Measurements from ENCODE around the gene IFNB1. TPM values are rescaled to one million over a fixed set of nuclear protein-coding genes. Genes with fewer than 3 reads are reported as not detected.

Gene IFNB1
- total and polyA plus RNA-seq, 2 of the 4 experiments (the other 2 are of a cell fraction) = not detected

DNA sequence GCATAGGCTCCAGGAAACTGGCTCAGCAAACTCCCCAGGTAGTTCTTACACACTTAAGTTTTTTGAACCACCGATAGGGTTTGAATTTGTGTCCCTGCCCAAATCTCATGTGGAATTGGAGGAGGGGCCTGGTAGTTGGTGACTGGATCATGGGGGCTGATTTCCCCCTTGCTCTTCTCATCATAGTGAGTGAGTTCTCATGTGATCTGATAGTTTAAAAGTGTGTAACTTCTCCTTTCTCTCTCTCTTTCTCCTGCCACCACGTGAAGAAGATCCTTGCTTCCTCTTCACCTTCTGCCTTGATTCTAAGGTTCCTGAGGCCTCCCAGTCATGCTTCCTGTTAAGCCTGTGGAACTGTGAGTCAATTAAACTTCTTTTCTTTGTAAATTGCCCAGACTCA, 23.9 kb downstream of the IFNB1 start:
- CTCF ChIA-PET = no interaction called here
- H3K27me3 ChIP-seq (ENCODE audit: control insufficient read depth, insufficient read depth, low read length) = 0 out of 2 replicates have a peak, but pooled peaks cover under 1% of the 10 kb centered on the region
- in situ Hi-C loops (cut with MboI; ENCODE audit: low sequenced_read_pairs) (no loop called here), dilution Hi-C loops (cut with HindIII; ENCODE audit: low sequenced_read_pairs, unreplicated experiment) (no loop called here), intact Hi-C loops (cut with micrococcal nuclease) (no loop called here)
- H3K9me3 ChIP-seq (ENCODE audit: control insufficient read depth, insufficient read depth, low read length) = no peaks in the 10 kb centered on the region
- H2BK20ac ChIP-seq (ENCODE audit: low read depth, low read length) = no peak overlapping the region
- H3K27ac ChIP-seq (ENCODE audit: insufficient read depth, low read length) = no peak overlapping the region
- no peak overlapping the region for H4K8ac ChIP-seq (ENCODE audit: low read depth in 2 of 2, low read length in 2 of 2)
- H3K4me1 ChIP-seq (ENCODE audit: control insufficient read depth, insufficient read depth, low read length) = no peaks in the 10 kb centered on the region
- no peak overlapping the region for H3K4me3 ChIP-seq (ENCODE audit: insufficient read depth, low read depth, low read length)
- H4K5ac ChIP-seq (ENCODE audit: low read depth, low read length) = no peak overlapping the region
- no peak overlapping the region for H3K18ac ChIP-seq (ENCODE audit: low read depth, low read length)
- H3K9me1 ChIP-seq (ENCODE audit: insufficient read depth, low read length) = no peaks in the 10 kb centered on the region
- no CpG with 5 or more reads among the region's 2 CpGs for WGBS, 2 experiments (ENCODE audit: extremely low coverage in 2 of 2, insufficient read length in 1 of 2)
- no peaks in the 10 kb centered on the region for H4K20me1 ChIP-seq (ENCODE audit: insufficient read depth, low read length)
- no peak overlapping the region for H2AK9ac ChIP-seq (replicated peaks; ENCODE audit: low read depth, low read length, poor library complexity)
- H3K23ac ChIP-seq (ENCODE audit: low read depth, low read length) = no peak overlapping the region
- H3K36me3 ChIP-seq (ENCODE audit: control insufficient read depth, insufficient read depth, low read length) = no peaks in the 10 kb centered on the region
- H3K79me1 ChIP-seq (ENCODE audit: low read depth in 1 of 2, low read length in 2 of 2) = no peaks in the 10 kb centered on the region
- H3K4me2 ChIP-seq (ENCODE audit: low read depth, low read length) = no peak overlapping the region
- no peak overlapping the region for H2AK5ac ChIP-seq (ENCODE audit: low read depth, low read length)
- H2BK120ac ChIP-seq (ENCODE audit: low read depth, low read length) = no peak overlapping the region
- no peak overlapping the region for H2AFZ ChIP-seq (replicated peaks; ENCODE audit: low read length, poor library complexity)
- no peak overlapping the region for H3K14ac ChIP-seq (replicated peaks; ENCODE audit: low read depth, low read length)
- H4K91ac ChIP-seq (ENCODE audit: insufficient read depth, low read depth, low read length) = no peak overlapping the region
- BruUV-seq (replicated peaks) = no TSS peak
- TF ChIP-seq SMC3 (IDR thresholded peaks at IDR 0.05; ENCODE audit: low read depth, low read length) = no peak
- no peak for TF ChIP-seq RFX5 (IDR thresholded peaks at IDR 0.05; ENCODE audit: low read depth, low read length)
- TF ChIP-seq, protein P1, sequence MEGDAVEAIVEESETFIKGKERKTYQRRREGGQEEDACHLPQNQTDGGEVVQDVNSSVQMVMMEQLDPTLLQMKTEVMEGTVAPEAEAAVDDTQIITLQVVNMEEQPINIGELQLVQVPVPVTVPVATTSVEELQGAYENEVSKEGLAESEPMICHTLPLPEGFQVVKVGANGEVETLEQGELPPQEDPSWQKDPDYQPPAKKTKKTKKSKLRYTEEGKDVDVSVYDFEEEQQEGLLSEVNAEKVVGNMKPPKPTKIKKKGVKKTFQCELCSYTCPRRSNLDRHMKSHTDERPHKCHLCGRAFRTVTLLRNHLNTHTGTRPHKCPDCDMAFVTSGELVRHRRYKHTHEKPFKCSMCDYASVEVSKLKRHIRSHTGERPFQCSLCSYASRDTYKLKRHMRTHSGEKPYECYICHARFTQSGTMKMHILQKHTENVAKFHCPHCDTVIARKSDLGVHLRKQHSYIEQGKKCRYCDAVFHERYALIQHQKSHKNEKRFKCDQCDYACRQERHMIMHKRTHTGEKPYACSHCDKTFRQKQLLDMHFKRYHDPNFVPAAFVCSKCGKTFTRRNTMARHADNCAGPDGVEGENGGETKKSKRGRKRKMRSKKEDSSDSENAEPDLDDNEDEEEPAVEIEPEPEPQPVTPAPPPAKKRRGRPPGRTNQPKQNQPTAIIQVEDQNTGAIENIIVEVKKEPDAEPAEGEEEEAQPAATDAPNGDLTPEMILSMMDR (conservative IDR thresholded peaks at IDR 0.05; ENCODE audit: low read depth, low read length) = no peak
- TF ChIP-seq MAZ (IDR thresholded peaks at IDR 0.05; ENCODE audit: borderline replicate concordance, low read depth, low read length) = no peak
- no peak for TF ChIP-seq MXI1 (IDR thresholded peaks at IDR 0.05; ENCODE audit: borderline replicate concordance, low read depth, low read length)
- TF ChIP-seq NFE2L2 (IDR thresholded peaks at IDR 0.05; ENCODE audit: low read depth, low read length) = no peak
- H2BK15ac ChIP-seq (ENCODE audit: low read depth, low read length) = no peak overlapping the region
- POLR2A ChIA-PET (ENCODE audit: unreplicated experiment) = no interaction called here
- H3K56ac ChIP-seq (ENCODE audit: extremely low read depth, insufficient read depth, low read length) = no peak overlapping the region
- no peak overlapping the region for H2BK5ac ChIP-seq (ENCODE audit: low read depth, low read length, poor library complexity, severe bottlenecking)
- no peak overlapping the region for H3K9ac ChIP-seq (ENCODE audit: low read depth, low read length)
- ATAC-seq (ENCODE audit: low read depth) (no peak), DNase-seq (no peak)
- H3K4ac ChIP-seq (ENCODE audit: low read depth, low read length) = no peak overlapping the region

All from IMR-90 (cell line).